Stimulated activated naive CD8-positive, alpha-beta T cell treated with anti-CD3 and anti-CD28 coated beads, Interleukin-15, Interleukin-2, amounts not matched to agents 100 U/mL and 50 U/mL, for 24 hours (primary cell): ENCODE data around the gene PIRT.

Experiments
- ATAC-seq: fragments of 150-1000 bp; cut with Tn5 transposase; one replicate; pipeline ENCODE4 v1.10.0; 2021
- DNase-seq: peaks from one replicate; pipeline ENCODE4 v3.0.0; 2021

Gene PIRT

GRCh38 chr17:10787306-10788045 lies 50.4 kb downstream of the PIRT start:
- DNase-seq: no peak
- no peak for ATAC-seq

GRCh38 chr17:10785295-10785694 lies 52.6 kb downstream of the PIRT start:
- DNase-seq (no peak), ATAC-seq (no peak)

- no peak for ATAC-seq
- DNase-seq: no peak
These were observed 58.3 kb downstream of the PIRT start for GRCh38 chr17:10779609-10780008.

DNA sequence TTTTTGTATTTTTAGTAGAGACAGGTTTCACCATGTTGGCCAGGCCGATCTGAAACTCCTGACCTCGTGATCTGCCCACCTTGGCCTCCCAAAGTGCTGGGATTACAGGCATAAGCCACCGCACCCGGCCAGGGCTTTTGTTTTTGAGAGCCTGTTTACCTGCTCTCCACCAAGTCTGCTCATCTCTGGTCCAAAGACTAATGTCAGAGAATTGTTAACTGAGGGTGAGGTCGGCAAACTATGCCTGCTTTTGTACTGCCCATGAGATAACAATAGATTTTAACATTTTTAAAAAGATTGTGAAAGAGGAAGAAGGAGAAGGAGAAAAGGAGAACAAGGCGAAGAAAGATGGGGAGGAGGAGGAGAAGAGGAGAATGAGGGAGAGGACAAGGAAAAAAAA lies 60.0 kb downstream of the PIRT start:
- no peak for ATAC-seq
- DNase-seq: no peak

DNA sequence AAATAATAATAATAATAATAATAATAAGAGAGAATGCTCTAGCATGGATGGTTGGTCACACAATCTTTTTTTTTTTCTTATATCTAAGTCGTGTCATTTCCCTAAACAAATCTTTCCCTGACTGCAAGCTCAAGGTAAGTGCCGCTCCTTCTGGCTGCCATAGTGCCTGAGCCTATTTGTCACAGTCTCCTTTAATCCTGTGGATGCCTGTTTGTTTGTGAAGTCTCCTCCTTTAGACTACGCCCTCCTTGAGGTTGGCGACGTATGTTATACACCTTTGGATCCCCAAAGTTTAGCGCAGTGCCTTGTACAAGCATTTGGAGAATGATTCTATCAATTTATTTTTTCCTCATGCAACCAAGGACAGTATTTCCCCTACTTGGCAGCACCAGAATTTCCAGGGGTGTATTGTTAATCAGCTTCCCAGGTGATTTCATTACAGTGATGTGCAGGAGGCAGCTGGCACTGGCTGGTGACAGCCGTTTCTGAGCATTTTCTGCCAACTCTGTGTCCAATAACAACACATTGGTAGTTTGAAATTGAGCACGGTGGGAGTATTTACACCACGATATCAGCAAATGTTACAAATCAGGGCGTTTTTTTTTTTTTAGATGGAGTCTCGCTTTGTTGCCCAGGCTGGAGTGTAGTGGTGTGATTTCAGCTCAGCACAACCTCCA lies 60.6 kb downstream of the PIRT start:
- ATAC-seq: no peak
- DNase-seq: no peak

DNA sequence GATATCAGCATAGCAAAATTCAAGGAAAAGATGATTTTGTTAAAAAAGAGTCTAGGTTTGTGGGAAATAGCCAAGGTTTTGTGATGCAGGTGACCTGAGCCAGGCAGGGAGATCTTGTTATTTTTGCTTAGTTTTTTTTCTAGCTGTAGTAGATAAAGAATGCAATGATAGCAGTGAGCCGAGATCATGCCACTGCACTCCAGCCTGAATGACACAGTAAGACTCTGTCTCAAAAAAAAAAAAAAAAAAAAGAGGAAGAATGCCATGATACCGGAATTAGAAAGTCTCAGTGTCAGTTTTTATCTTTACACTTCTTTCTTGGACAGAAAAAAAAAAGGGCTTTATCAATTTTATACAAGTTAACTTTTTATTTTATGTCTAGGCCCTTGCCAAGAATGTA lies 61.5 kb downstream of the PIRT start:
- ATAC-seq (no peak), DNase-seq (no peak)

DNA sequence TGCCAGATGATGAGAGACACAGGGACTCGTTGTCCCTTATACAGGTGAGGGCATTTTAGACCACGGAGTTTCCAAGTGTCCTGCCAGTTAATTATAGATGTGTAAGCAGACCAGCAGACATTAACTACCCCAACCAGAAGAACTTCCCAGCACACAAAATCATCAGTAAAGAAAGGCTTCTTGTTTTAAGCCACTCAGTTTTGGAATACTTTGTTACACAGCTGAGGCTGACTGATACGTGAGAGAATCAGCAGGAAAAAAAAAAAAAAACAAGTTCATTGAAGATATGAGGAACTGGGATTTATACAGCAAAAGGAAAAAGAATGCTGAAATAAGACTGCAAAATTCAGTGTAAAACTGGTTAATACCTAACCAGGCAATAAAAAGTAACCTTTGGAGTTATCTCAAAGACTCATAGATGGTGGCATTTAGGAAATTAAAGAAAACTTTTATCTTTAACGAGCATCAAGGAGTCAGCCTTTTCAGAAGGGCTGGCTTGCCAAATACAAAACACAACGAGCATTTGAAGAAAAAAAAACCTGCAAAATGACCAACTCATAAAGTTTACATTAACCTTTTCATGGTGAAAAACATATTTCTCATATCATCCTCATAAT lies 62.0 kb downstream of the PIRT start:
- DNase-seq (no peak), ATAC-seq (no peak)

DNA sequence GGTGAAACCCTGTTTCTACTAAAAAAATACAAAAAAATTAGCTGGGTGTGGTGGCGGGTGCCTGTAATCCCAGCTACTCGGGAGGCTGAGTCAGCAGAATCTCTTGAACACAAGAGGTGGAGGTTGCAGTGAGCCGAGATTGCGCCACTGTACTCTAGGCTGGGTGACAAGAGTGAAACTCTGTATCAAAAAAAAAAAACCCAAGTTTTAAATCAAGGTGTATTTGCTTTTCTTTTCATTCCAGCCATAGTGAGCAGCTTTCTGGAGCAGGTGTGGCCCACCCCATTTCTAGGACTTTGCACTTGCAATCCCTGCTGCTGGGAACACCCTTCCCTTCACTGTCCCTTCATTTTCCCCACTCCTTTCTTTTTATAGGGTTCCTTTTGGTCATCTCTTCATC lies 62.8 kb downstream of the PIRT start:
- DNase-seq (no peak), ATAC-seq (no peak)

DNA sequence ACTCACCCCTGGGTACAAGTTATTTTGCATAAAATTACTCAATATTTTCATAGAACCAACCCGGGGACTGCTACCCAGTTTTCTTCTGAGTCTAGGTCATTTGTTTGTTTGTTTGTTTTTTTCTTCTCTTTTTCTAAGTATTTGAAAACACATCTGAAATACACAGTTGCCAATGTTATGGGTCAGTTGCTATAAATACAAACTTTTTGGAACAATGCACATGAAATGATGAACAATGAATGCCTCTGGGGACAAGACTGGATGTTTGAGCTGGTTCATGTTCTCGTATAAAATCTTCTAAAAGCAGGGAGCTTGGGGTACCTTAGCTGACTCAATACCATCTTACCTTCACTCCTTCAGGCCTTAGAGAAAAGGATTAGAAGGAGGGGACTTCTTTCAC lies 64.5 kb downstream of the PIRT start:
- no peak for ATAC-seq
- no peak for DNase-seq
